Measurements from ENCODE around the gene RPS27L. TPM values are rescaled to one million over a fixed set of nuclear protein-coding genes. Genes with fewer than 3 reads are reported as not detected.

RPS27L gene
- total and polyA plus RNA-seq, 2 of the 8 experiments (the other 6 are each of a cell fraction or from before 2014, with no cell fraction given): 115 to 143 TPM

GRCh38 chr15:63157118-63157843 lies at the start of gene RPS27L (continued):
- no peak for TF ChIP-seq GABPA (IDR thresholded peaks at IDR 0.05; ENCODE audit: borderline replicate concordance, insufficient read depth, low read length)
- peak; percentile 37; the same call in 1 of the 2 replicates for TF ChIP-seq MAX (IDR thresholded peaks at IDR 0.05)
- no peak for TF ChIP-seq RXRA (IDR thresholded peaks at IDR 0.05; ENCODE audit: insufficient read depth, low read depth, low read length)
- no peak for TF ChIP-seq CBX5 (IDR thresholded peaks at IDR 0.05; ENCODE audit: low read depth, low read length)
- no peak; the same call in 1 of the 2 replicates for TF ChIP-seq CEBPB (IDR thresholded peaks at IDR 0.05; ENCODE audit: low read depth, low read length)
- no peak; the same call in 1 of the 2 replicates for TF ChIP-seq SP1 (IDR thresholded peaks at IDR 0.05; ENCODE audit: low read depth, low read length)
- no peak for TF ChIP-seq CHD2 (IDR thresholded peaks at IDR 0.05; ENCODE audit: low read length)
- TF ChIP-seq TAF7 (optimal IDR thresholded peaks at IDR 0.05; ENCODE audit: borderline replicate concordance, low read depth, low read length): peak; percentile 87
- TF ChIP-seq EGR1 (IDR thresholded peaks at IDR 0.05; ENCODE audit: borderline replicate concordance, low read depth, low read length): peak; percentile 55; the same call in 1 of the 2 replicates
- no peak for TF ChIP-seq TCF12 (IDR thresholded peaks at IDR 0.05; ENCODE audit: low read depth, low read length)
- TF ChIP-seq CHD7 (IDR thresholded peaks at IDR 0.05; ENCODE audit: insufficient replicate concordance, low read length): no peak

All from H1 (cell line).